Urothelium cell line (cell line): ENCODE data around the gene DOCK4.

Source experiments
- DNase-seq: peaks from one replicate; pipeline ENCODE4 v3.0.0; 2011; ENCODE audit warnings: low spot score, mixed read lengths
- FAIRE-seq: peaks from 2 replicates; lab custom pipeline; 2011; peaks lifted over from hg19 to GRCh38; lab: Jason Lieb, UNC

The DOCK4 gene

DNA sequence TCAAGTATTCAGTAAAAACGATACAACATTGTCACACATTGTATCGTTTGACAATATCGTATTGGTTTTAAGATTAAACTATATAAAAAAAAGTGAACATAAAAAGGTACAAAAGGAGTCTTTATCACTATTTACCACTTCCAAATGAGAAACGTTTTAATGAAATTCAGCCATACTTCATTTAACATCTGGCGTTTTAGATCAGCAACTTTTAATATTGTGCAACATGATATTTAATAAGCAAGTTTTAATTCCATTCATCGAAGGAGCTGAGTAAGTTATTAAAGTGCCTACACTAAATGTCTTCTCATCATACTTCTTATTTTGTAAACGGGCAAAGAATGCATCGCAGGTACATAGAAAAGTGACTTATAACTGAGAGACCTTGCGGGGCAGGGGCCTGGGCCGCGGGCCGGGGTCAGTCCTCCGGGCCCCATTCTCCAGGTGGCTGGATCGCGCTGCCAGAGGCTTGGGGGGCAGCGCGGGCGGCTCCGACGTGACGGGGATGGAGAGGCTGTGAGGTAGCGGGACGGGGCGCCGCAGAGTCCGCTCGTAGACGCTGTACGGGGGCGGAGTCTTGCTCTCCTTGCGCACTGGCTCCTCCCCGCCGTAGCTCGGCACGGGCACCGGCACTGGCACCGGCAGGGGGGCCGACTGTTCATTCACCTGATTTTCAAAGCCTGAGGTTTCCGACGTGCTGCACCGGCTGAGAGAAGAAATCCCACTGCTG, 478.1 kb downstream of the DOCK4 start:
- DNase-seq (no peak), FAIRE-seq (no peak)

DNA sequence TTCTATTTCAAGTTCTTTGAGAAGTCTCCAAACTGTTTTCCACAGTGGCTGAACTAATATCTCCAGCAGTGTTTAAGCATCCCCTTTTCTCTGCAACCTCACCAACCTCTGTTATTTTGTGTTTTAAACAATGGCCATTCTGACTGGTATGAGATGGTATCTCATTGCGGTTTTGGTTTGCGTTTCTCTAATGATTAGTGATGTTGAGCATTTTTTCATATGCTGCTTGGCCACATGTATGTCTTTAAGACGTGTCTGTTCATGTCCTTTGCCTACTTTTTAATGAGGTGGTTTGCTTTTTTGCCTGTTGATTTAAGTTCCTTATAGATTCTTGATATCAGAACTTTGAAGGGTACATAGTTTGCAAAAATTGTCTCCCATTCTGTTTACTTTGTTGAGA, 487.3 kb downstream of the DOCK4 start:
- FAIRE-seq: no peak
- DNase-seq: no peak

DNA sequence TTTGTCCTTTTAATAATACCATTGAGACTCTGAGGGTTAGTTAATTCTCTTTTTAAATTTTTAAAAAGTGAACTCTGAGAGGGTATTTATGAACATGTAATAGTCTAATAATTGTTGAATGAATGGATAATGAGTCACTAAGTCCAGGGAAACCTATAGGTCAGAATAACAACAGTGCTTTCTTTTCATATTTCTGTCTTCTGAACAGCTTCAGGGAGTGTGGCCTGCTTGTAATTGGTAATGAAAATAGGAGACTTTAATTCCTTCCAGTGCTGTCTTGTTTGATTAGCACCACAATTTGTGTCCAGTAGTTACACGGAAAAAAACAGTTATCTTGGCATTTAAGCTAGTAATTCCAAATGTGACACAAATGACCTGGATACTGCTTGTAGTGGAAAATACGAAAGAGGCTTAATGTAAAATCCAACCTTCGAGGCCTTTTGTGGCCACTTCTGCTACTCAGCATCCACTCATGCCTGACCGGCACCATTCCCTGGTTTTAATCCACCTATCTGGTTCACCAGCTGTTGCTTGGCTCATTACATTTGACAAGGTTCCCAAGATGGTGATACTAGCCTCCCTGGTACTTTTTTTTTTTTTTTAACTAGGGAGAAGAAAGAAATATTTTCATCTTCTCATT, 494.7 kb downstream of the DOCK4 start:
- no peak for DNase-seq
- FAIRE-seq: no peak

DNA sequence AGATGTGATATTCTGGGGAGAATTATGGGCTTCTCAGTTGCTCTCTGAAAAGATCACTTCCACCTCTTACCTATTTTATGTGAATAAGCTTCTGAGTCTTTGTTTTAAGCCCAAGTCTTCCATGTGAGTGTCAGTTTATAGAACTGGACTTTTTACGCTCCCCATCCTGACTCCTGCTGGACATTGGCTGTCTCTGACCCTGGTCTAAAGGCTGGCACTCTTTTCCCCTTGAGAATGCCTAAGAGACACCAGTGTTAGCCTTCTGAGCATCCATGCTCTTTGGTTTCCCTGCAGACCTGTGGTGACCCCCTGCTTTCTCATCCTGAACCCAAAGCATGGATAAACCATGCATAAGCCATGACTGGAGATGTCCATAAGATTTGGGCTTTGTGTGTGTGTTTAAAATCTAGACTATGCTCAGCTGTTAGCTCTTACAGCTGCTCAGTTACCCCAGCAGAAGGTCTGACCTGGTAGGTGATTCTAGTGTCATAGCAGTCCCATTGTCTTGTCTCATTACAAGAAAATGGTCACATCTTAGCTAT, 495.3 kb downstream of the DOCK4 start:
- DNase-seq: no peak
- FAIRE-seq: no peak

DNA sequence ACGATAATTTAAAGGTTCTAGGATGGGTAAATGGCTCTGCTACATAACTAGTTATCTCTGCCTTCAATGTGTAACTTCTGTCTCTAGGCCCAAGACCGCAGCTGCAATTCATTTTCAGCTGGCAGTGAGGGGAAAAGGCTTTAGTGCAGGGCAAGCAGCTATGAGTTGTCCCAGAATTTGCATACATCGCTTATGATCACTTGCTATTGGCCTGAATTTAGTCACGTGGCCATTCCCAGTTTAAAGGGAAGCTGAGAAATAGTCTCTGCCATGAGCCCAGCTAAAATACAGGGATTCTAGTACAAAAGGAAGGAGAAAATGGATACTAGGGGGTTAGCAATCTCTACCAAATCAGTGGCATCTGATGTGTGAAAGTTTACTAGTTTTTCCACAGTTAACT, 498.1 kb downstream of the DOCK4 start:
- FAIRE-seq (no peak), DNase-seq (no peak)

DNA sequence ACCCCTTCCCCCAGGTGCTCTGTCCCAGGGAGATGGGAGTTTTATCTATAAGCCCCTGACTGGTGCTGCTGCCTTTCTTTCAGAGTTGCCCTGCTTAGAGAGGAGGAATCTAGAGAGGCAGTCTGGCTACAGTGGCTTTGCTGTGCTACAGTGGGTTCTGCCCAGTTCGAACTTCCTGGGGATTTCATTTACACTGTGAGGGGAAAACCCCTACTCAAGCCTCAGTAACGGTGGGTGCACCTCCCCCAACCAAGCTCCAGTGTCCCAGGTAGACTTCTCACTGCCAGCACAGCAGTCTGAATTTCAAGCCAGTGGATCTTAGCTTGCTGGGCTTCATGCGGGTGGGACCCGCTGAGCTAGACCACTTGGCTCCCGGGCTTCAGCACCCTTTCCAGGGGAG, 500.4 kb downstream of the DOCK4 start:
- DNase-seq (no peak), FAIRE-seq (no peak)

DNA sequence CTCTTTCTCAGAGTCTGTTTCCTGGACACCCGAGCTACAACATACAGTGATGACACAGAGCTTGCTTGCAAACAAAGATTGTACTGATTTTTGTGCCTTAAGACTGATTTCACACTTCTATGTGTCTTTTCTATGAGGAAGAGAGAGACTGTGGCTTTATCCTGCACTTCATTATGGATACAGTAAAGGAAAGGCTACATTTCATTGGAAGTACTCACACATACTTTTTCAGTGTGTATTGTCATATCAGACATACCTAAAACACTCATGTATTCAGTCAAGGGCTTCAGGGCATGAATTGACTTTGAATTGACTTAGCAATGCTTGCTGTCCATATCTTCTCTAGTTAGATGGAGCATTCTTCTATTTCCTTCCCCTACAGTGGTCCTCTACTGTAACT, 508.4 kb downstream of the DOCK4 start:
- FAIRE-seq (no peak), DNase-seq (no peak)

DNA sequence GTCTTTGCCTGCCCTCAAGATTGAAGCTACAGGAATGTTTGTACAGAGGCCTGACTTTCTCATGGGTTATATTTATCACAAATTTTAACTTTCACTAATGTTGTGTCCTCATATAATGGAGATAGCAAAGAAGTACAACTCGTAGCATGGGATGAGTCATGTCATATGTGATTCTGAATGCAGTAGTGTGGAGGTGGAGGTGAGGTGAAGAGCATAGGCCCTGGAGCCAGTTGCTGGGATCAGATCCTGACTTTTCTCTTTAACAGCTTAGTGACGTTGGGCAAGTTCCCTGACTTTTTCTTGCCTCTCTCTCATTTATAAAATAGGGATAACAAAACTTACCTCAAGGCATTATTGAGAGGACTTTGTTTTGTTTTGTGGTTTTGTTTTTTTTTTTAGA, 511.8 kb downstream of the DOCK4 start:
- no peak for DNase-seq
- FAIRE-seq: no peak

DNA sequence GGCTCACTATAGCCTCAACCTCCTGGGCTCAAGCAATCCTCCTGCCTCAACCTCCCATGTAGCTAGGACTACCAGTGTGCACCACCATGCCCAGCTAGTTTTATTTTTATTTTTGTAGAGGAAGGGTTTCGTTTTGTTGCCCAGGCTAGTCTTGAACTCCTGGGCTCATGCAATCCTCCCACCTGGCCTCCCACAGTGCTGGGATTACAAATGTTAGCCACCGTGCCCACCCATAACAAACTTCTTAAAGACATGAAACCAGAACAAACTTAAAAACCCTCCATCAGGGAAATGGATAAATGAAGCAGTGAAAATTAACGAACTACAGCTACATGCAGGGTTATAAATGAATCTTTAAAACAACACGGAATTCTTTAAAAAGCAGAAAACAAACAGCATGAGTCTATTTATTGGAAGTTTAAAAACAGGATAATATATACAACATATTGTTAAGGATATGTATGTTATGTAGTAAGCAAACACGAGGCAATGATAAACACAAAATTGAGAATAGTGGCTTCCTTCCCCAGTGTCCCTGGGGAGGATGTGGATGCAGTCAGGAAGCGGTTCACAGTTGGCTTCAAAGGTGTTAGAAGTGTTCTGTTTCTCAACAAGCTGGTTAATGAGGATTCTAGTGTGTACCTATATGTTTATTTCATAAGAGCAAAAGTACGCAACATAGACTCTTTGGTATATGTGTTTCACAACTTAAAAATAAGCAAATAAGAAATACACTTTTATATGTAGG, 515.7 kb downstream of the DOCK4 start:
- DNase-seq (no peak), FAIRE-seq (no peak)

DNA sequence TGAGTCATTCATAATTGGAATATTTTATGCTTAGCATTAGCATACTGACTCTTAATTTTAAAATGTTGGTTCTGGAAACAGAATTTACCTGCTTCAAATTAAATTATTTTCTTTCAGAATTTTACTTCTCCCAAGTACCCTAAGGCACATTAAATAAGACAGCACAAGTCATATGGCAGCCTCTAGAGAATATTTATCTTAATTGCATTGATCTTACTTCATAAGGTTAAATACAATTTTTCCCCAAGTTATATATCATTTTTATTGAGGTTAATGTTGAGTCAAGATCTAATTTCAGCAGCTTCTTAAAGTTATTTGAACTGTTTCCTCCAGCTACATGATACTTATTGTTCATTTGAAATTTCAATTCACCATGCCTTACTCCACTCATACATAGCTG, 520.9 kb downstream of the DOCK4 start:
- no peak for DNase-seq
- no peak for FAIRE-seq

DNA sequence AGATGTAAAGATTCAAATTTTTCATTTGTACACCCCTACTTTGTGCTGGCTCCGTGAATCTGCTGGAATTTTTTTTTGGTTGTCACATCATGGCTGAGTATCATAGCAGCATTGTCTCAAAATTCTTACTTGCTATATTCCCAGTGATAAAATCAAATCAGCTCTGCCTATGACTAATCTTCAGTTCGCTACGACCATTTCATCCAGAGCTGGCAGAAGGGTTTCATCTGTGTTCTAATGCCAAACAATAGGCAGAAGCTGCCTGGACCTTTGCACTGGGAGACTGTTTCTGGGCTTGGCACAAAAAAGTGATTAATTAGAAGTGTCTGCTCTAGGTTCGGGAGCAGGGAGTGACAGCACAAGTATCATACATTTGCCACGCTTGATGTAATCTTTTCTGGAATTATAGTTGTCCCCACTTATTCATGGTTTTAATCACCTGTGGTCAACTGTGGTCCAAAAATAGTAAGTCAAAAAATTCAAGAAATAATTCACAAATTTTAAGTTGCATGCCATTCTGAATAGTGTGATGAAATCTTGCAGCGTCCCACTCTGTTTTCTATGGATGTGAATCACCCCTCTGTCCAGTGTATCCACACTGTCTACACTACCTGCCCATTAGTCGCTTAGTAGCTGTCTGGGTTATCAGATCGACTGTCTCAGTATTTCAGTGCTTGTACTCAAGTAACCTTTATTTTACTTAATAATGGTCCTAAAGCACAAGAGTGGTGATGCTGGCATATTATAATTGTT, 523.4 kb downstream of the DOCK4 start:
- FAIRE-seq (no peak), DNase-seq (no peak)

DNA sequence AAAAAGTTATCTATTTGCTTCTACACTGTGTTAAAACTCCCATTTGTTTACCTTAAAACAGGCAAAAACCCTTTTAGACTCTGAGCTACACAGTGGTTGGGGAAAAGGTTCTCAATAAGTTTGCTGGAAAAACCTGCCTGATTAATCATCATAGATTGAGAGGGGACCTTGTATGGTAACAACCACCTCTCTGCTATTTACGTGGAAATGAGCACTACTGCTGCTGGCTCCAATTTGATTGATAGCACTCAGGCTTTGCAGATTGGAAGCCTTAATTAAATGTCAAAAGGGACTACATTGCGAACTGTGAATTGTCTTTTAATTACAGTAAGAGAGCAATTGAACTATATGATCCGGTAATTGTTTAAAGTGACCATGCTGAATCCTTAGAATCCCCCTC, 525.0 kb downstream of the DOCK4 start:
- FAIRE-seq (no peak), DNase-seq (no peak)

DNA sequence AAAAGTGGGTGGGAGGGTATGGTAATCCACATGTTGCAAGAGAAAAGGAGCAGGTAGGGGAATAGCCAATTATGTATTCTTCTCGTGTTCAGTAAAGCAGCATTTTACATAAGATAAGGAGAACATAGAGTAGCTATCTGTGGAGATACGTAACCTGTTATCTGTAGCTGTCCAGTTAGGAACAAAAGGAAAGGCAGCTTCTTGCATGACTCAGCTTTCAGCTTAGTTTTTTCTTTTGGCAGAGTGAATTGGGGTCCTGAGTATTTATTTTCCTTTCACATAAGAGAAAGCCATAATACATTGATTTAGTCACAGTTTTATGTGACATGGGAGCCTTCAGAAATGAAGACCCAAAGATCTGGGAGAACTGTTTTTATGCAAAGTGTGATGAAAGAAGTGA, 527.2 kb downstream of the DOCK4 start:
- no peak for DNase-seq
- no peak for FAIRE-seq

DNA sequence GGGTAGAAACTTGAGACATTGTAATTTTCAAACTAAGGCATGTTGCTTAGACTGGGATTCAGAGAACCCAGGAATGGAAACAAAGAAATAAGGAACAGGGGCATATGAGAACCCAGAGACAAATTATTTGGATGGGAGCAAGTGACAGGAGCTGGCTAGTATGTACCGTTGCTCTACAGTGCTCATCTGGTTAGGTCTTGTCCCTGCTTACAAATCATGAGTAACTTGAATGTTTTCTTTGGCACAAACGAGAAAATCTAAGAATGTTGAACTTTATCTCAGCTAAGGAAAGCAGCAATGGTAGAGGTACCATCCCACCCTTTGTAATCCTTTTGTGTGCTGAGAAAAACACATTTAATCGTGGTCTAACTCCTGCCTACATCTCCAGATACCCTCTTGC, 527.9 kb downstream of the DOCK4 start:
- DNase-seq: no peak
- no peak for FAIRE-seq

DNA sequence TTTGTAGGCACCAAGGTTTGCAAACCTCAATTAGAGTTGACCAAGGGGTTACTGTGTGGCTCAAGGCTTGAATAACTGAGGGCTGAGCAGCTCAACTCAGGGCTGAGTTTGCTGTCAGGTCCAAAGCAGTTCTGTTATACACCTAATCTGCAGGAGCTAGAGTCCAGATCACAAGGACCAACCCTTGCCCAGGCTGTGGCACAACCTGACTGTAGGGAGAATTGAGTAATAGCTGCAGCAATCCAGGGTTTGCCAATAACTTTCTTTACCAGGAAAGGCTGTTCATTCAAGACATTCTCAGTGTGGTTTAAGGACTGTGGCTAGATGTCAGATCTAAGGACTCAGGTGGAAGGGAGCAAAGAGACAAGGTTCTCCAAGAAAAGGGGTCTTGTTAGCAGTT, 528.4 kb downstream of the DOCK4 start:
- DNase-seq (no peak), FAIRE-seq (no peak)

DNA sequence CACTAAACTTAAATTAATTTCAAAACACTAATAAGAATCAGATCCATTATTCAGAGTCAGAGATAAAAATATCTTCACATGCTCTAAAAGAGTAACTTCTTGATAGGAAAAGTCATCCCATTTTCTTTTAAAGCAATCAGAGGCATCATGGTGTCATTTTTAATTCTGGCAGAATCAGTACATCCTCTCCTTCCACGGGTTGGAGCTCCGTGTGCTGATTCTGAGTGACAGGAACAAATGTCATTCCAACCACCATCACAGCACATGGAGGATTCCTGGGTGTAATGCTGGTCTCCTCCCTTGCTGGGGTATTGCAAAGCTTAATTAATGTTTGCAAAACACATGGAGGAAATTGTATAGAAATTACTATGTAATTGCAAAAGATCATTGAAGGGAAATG, 529.4 kb downstream of the DOCK4 start:
- FAIRE-seq (no peak), DNase-seq (no peak)
